Measurements from ENCODE around the gene TNFRSF19.
A peak's percentile ranks its signal among the peaks of the same experiment; 100 is the strongest.

TNFRSF19 gene

GRCh38 chr13:23570921-23571315 is 706 bp downstream of the TNFRSF19 start:
- peak overlapping the region; percentile 79 for H3K9ac ChIP-seq (ENCODE audit: low read length)
- peak overlapping the region; percentile 50; the same call in 1 of the 2 replicates for H3K4me3 ChIP-seq (ENCODE audit: low read depth, low read length)
- H3K4me1 ChIP-seq (ENCODE audit: control insufficient read depth, insufficient read depth, low read length): peaks cover 18% of the 10 kb centered on the region
- H3K36me3 ChIP-seq (ENCODE audit: control insufficient read depth, insufficient read depth, low read length): no peaks in the 10 kb centered on the region
- H3K27me3 ChIP-seq (ENCODE audit: control insufficient read depth, insufficient read depth, low read length): no peaks in the 10 kb centered on the region
- no peaks in the 10 kb centered on the region for H3K9me3 ChIP-seq (ENCODE audit: control insufficient read depth, insufficient read depth, low read depth, low read length)
- H3K27ac ChIP-seq (ENCODE audit: low read depth, low read length): peak overlapping the region; percentile 29; the same call in 1 of the 2 replicates

- Histone ChIP-seq H3K27me3 (ENCODE audit: control insufficient read depth, insufficient read depth, low read length) (no peaks in the 10 kb centered on the region), H3K36me3 (ENCODE audit: control insufficient read depth, insufficient read depth, low read length) (no peaks in the 10 kb centered on the region), H3K4me3 (ENCODE audit: low read depth, low read length) (peak overlapping the region; percentile 50; the same call in 1 of the 2 replicates), H3K27ac (ENCODE audit: low read depth, low read length) (peak overlapping the region; percentile 29; the same call in 1 of the 2 replicates), H3K9me3 (ENCODE audit: control insufficient read depth, insufficient read depth, low read depth, low read length) (no peaks in the 10 kb centered on the region), H3K9ac (ENCODE audit: low read length) (peak overlapping the region; percentile 79), H3K4me1 (ENCODE audit: control insufficient read depth, insufficient read depth, low read length) (peaks cover 18% of the 10 kb centered on the region)
Observed at GRCh38 chr13:23571431-23571830, 1.2 kb downstream of the TNFRSF19 start.

GRCh38 chr13:23572836-23573235 is 2.6 kb downstream of the TNFRSF19 start:
- peaks cover 18% of the 10 kb centered on the region for H3K4me1 ChIP-seq (ENCODE audit: control insufficient read depth, insufficient read depth, low read length)
- no peaks in the 10 kb centered on the region for H3K9me3 ChIP-seq (ENCODE audit: control insufficient read depth, insufficient read depth, low read depth, low read length)
- peak overlapping the region; percentile 50; the same call in 1 of the 2 replicates for H3K4me3 ChIP-seq (ENCODE audit: low read depth, low read length)
- H3K36me3 ChIP-seq (ENCODE audit: control insufficient read depth, insufficient read depth, low read length): no peaks in the 10 kb centered on the region
- H3K27me3 ChIP-seq (ENCODE audit: control insufficient read depth, insufficient read depth, low read length): peaks cover 10% of the 10 kb centered on the region
- no peak overlapping the region for H3K27ac ChIP-seq (ENCODE audit: low read depth, low read length)
- H3K9ac ChIP-seq (ENCODE audit: low read length): no peak overlapping the region

- Histone ChIP-seq H3K4me3 (ENCODE audit: low read depth, low read length) (no peak overlapping the region), H3K4me1 (ENCODE audit: control insufficient read depth, insufficient read depth, low read length) (peaks cover 24% of the 10 kb centered on the region), H3K27ac (ENCODE audit: low read depth, low read length) (no peak overlapping the region), H3K27me3 (ENCODE audit: control insufficient read depth, insufficient read depth, low read length) (peaks cover 23% of the 10 kb centered on the region), H3K9ac (ENCODE audit: low read length) (no peak overlapping the region), H3K36me3 (ENCODE audit: control insufficient read depth, insufficient read depth, low read length) (no peaks in the 10 kb centered on the region), H3K9me3 (ENCODE audit: control insufficient read depth, insufficient read depth, low read depth, low read length) (no peaks in the 10 kb centered on the region)
Observed at GRCh38 chr13:23574421-23575145, 4.4 kb downstream of the TNFRSF19 start.

GRCh38 chr13:23575632-23576031 is 5.4 kb downstream of the TNFRSF19 start:
- no peaks in the 10 kb centered on the region for H3K9me3 ChIP-seq (ENCODE audit: control insufficient read depth, insufficient read depth, low read depth, low read length)
- no peaks in the 10 kb centered on the region for H3K36me3 ChIP-seq (ENCODE audit: control insufficient read depth, insufficient read depth, low read length)
- H3K4me1 ChIP-seq (ENCODE audit: control insufficient read depth, insufficient read depth, low read length): peaks cover 19% of the 10 kb centered on the region
- H3K9ac ChIP-seq (ENCODE audit: low read length): no peak overlapping the region
- H3K4me3 ChIP-seq (ENCODE audit: low read depth, low read length): no peak overlapping the region
- H3K27me3 ChIP-seq (ENCODE audit: control insufficient read depth, insufficient read depth, low read length): peaks cover 34% of the 10 kb centered on the region
- H3K27ac ChIP-seq (ENCODE audit: low read depth, low read length): no peak overlapping the region

- Histone ChIP-seq H3K27ac (ENCODE audit: low read depth, low read length) (no peak overlapping the region), H3K4me3 (ENCODE audit: low read depth, low read length) (peak overlapping the region; percentile 95), H3K4me1 (ENCODE audit: control insufficient read depth, insufficient read depth, low read length) (peaks cover 11% of the 10 kb centered on the region; the same call in 1 of the 2 replicates), H3K36me3 (ENCODE audit: control insufficient read depth, insufficient read depth, low read length) (no peaks in the 10 kb centered on the region), H3K27me3 (ENCODE audit: control insufficient read depth, insufficient read depth, low read length) (peaks cover 38% of the 10 kb centered on the region), H3K9me3 (ENCODE audit: control insufficient read depth, insufficient read depth, low read depth, low read length) (no peaks in the 10 kb centered on the region), H3K9ac (ENCODE audit: low read length) (peak overlapping the region; percentile 74)
Observed at GRCh38 chr13:23578411-23579071, 8.3 kb downstream of the TNFRSF19 start.

DNA sequence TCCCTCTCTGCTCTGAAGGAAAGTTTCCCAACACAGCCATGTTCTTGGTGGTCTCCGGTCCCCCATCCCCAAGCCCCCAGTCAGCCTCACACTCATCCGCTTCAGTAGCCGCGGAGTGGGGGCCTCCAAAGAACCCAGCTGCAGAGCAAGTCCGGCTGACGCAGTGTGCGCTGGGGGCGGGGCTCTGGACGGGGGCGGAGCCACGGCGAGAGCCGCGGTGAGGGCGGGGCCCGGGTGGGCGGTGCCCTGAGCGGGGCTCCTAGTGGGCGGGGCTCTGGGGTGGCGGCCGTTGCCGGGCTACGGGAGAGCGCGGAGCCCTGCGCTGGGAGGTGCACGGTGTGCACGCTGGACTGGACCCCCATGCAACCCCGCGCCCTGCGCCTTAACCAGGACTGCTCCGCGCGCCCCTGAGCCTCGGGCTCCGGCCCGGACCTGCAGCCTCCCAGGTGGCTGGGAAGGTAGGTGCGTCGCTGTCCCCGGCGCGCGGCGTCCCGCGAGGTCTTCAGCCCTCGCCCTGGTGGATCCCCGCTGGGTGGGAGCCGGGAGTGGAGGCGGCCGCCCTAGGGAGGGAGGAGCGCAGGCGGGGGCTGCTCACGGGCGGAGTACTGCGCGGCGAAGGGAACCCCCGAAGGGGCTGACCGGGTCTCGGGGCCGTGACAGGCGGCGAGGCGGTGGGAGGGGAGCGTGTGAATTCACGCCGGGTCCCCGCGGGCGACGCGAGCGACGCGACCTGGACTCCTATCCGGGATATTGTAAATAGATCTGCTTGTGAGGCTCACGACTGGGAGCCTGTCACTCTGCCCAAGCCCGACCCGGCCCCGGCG is 9.1 kb downstream of the TNFRSF19 start:
- H3K27me3 ChIP-seq (ENCODE audit: control insufficient read depth, insufficient read depth, low read length): peaks cover 38% of the 10 kb centered on the region
- H3K4me3 ChIP-seq (ENCODE audit: low read depth, low read length): peak overlapping the region; percentile 95
- peak overlapping the region; percentile 74 for H3K9ac ChIP-seq (ENCODE audit: low read length)
- no peaks in the 10 kb centered on the region for H3K36me3 ChIP-seq (ENCODE audit: control insufficient read depth, insufficient read depth, low read length)
- no peak overlapping the region for H3K27ac ChIP-seq (ENCODE audit: low read depth, low read length)
- H3K9me3 ChIP-seq (ENCODE audit: control insufficient read depth, insufficient read depth, low read depth, low read length): no peaks in the 10 kb centered on the region
- H3K4me1 ChIP-seq (ENCODE audit: control insufficient read depth, insufficient read depth, low read length): peaks cover 11% of the 10 kb centered on the region; the same call in 1 of the 2 replicates

GRCh38 chr13:23579896-23580683 is 9.9 kb downstream of the TNFRSF19 start:
- peak overlapping the region; percentile 29 for H3K9ac ChIP-seq (ENCODE audit: low read length)

GRCh38 chr13:23580684-23581060 is 10.5 kb downstream of the TNFRSF19 start:
- peaks cover 11% of the 10 kb centered on the region; the same call in 1 of the 2 replicates for H3K4me1 ChIP-seq (ENCODE audit: control insufficient read depth, insufficient read depth, low read length)
- peak overlapping the region; percentile 95; the same call in 1 of the 2 replicates for H3K4me3 ChIP-seq (ENCODE audit: low read depth, low read length)
- no peak overlapping the region for H3K27ac ChIP-seq (ENCODE audit: low read depth, low read length)
- no peak overlapping the region for H3K9ac ChIP-seq (ENCODE audit: low read length)
- no peaks in the 10 kb centered on the region for H3K36me3 ChIP-seq (ENCODE audit: control insufficient read depth, insufficient read depth, low read length)
- peaks cover 38% of the 10 kb centered on the region for H3K27me3 ChIP-seq (ENCODE audit: control insufficient read depth, insufficient read depth, low read length)
- H3K9me3 ChIP-seq (ENCODE audit: control insufficient read depth, insufficient read depth, low read depth, low read length): no peaks in the 10 kb centered on the region

More at GRCh38 chr13:23579896-23580683, 9.9 kb downstream of the TNFRSF19 start:
- peaks cover 38% of the 10 kb centered on the region for H3K27me3 ChIP-seq (ENCODE audit: control insufficient read depth, insufficient read depth, low read length)
- peaks cover 11% of the 10 kb centered on the region; the same call in 1 of the 2 replicates for H3K4me1 ChIP-seq (ENCODE audit: control insufficient read depth, insufficient read depth, low read length)
- no peaks in the 10 kb centered on the region for H3K36me3 ChIP-seq (ENCODE audit: control insufficient read depth, insufficient read depth, low read length)
- H3K9me3 ChIP-seq (ENCODE audit: control insufficient read depth, insufficient read depth, low read depth, low read length): no peaks in the 10 kb centered on the region
- H3K4me3 ChIP-seq (ENCODE audit: low read depth, low read length): peak overlapping the region; percentile 95
- H3K27ac ChIP-seq (ENCODE audit: low read depth, low read length): no peak overlapping the region

DNA sequence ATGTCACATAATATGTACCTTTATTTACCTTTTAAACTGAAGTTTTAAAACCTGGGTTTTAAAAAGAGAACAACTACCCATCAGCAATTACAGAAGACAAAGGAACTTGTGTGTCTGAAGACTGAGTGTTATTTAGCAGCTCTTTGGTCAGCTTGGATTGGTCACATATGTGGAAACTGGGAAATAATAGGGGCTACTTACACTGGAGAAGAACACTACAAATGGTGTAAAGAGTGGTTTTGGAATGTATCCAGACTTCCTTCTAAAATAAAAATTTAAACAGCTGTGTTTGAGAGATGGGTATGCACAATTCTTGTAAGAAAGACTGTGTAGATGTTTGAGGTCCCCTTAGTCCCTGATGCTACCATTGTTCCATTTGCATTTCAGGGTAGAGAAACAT is 13.3 kb downstream of the TNFRSF19 start:
- no peaks in the 10 kb centered on the region for H3K36me3 ChIP-seq (ENCODE audit: control insufficient read depth, insufficient read depth, low read length)
- no peak overlapping the region for H3K27ac ChIP-seq (ENCODE audit: low read depth, low read length)
- H3K9me3 ChIP-seq (ENCODE audit: control insufficient read depth, insufficient read depth, low read depth, low read length): no peaks in the 10 kb centered on the region
- H3K9ac ChIP-seq (ENCODE audit: low read length): no peak overlapping the region
- H3K4me3 ChIP-seq (ENCODE audit: low read depth, low read length): no peak overlapping the region
- H3K27me3 ChIP-seq (ENCODE audit: control insufficient read depth, insufficient read depth, low read length): peaks cover 21% of the 10 kb centered on the region
- peaks cover 7% of the 10 kb centered on the region; the same call in 1 of the 2 replicates for H3K4me1 ChIP-seq (ENCODE audit: control insufficient read depth, insufficient read depth, low read length)
